Body of pancreas (tissue), 4 donors: ENCODE measurements around the gene BIRC5.

Experiments used
- CTCF ChIP-seq, 7 experiments: fragments of 450-650 bp in 4 of 7; fragments of 200-600 bp in 3 of 7; sonication (generic) in 3 of 7; IDR thresholded peaks; one replicate each; pipeline ENCODE4 v1.5.1; 2016 to 2019; ENCODE audit warnings: antibody characterized with exemption in 7 of 7
- POLR2A ChIP-seq, 3 donors: fragments of 450-650 bp; IDR thresholded peaks; one replicate each; pipeline ENCODE4 v1.6.1; 2016; ENCODE audit warnings: antibody characterized with exemption in 3 of 3, mild to moderate bottlenecking in 2 of 3

- TF ChIP-seq CTCF (IDR thresholded peaks at IDR 0.05) (no peak), POLR2A (IDR thresholded peaks at IDR 0.05) (no peak)
Measured at GRCh38 chr17:78225088-78225865, 11.2 kb downstream of the BIRC5 start.
